HepG2 (cell line): Measurements from ENCODE around the gene ZFHX3. TPM values are rescaled to one million over a fixed set of nuclear protein-coding genes. Genes with fewer than 3 reads are reported as not detected.

Source experiments
- BRCA1 ChIP-seq: sonication (generic); formaldehyde crosslinking; IDR thresholded peaks from 2 replicates; pipeline ENCODE4 v1.4.0; 2020; ENCODE audit warnings: missing genetic modification reagents
- FOXO1 ChIP-seq: sonication (generic); formaldehyde crosslinking; IDR thresholded peaks from 2 replicates; pipeline ENCODE4 v1.4.0; 2020; ENCODE audit warnings: missing genetic modification reagents
- KLF6 ChIP-seq: IDR thresholded peaks from 2 replicates; pipeline ENCODE4 v1.8.0; 2016; ENCODE audit warnings: missing biosample characterization, missing genetic modification reagents
- MAF1 ChIP-seq: sonication (generic); formaldehyde crosslinking; IDR thresholded peaks from 2 replicates; pipeline ENCODE4 v1.5.0; 2020; ENCODE audit warnings: missing genetic modification reagents, borderline replicate concordance
- NBN ChIP-seq: fragments of 450-650 bp; conservative IDR thresholded peaks from 2 replicates; pipeline ENCODE4 v1.6.1; 2017
- PAF1 ChIP-seq: IDR thresholded peaks from 2 replicates; pipeline ENCODE4 v1.6.1; 2016; ENCODE audit warnings: missing genetic modification reagents, missing compliant biosample characterization
- PHB2 ChIP-seq: fragments of 450-650 bp; IDR thresholded peaks from 2 replicates; pipeline ENCODE4 v1.6.1; 2018; ENCODE audit not compliant: partially characterized antibody
- SNAI1 ChIP-seq: sonication (generic); formaldehyde crosslinking; IDR thresholded peaks from 2 replicates; pipeline ENCODE4 v1.5.0; 2020; ENCODE audit warnings: mild to moderate bottlenecking, missing genetic modification reagents, borderline replicate concordance
- SP1 ChIP-seq, 2 experiments: fragments of 450-650 bp in 1 of 2; sonication (generic) in 1 of 2; formaldehyde crosslinking in 1 of 2; IDR thresholded peaks; 2 replicates each; pipeline versions ENCODE4 v1.4.0 to v1.6.1; 2016 to 2020; ENCODE audit warnings: missing genetic modification reagents in 1 of 2
- ZBTB21 ChIP-seq: sonication (generic); formaldehyde crosslinking; IDR thresholded peaks from 2 replicates; pipeline ENCODE4 v1.4.0; 2020; ENCODE audit warnings: missing genetic modification reagents
- ZNF235 ChIP-seq: sonication (generic); formaldehyde crosslinking; IDR thresholded peaks from 2 replicates; pipeline ENCODE4 v1.8.1; 2023; ENCODE audit warnings: mild to moderate bottlenecking, missing genetic modification reagents, borderline replicate concordance
- ZNF329 ChIP-seq: sonication (generic); formaldehyde crosslinking; IDR thresholded peaks from 2 replicates; pipeline ENCODE4 v1.9.0; 2021; ENCODE audit warnings: low read depth, mild to moderate bottlenecking, missing genetic modification reagents
- polyA plus RNA-seq, 8 experiments: library from polyadenylated mRNA; depleted of rRNA in 3 of 8; stranded (reverse) in 7 of 8; unstranded in 1 of 8; fragments of >200 nt; fragmentation: Illumina TruSeq in 4 of 8; extraction: Trizol in 4 of 8; gene quantifications; 2 replicates each; pipeline versions ENCODE4 v1.2.1 to v1.2.3, GENCODE V29; 2011 to 2016; ENCODE audit warnings: low read depth in 4 of 8, missing spikeins in 1 of 8, mixed read lengths in 1 of 8; ENCODE audit not compliant: insufficient read depth in 1 of 8
- total RNA-seq, 5 experiments: library from RNA; depleted of rRNA; stranded (reverse); fragments of >200 nt; fragmentation: Illumina TruSeq; extraction: Trizol; gene quantifications; 2 replicates each; pipeline ENCODE4 v1.2.3, GENCODE V29; 2016; ENCODE audit warnings: low read depth in 1 of 5
- TF ChIP-seq, protein P1 (sequence below): sonication (generic); formaldehyde crosslinking; IDR thresholded peaks from 2 replicates; pipeline ENCODE4 v1.4.0; 2020; ENCODE audit warnings: missing genetic modification reagents, mild to moderate bottlenecking, borderline replicate concordance
- TF ChIP-seq, protein P2 (sequence below), 2 experiments: sonication (generic) in 1 of 2; formaldehyde crosslinking in 1 of 2; IDR thresholded peaks; 2 replicates each; pipeline versions ENCODE4 v1.5.1 to v1.6.1; 2011 to 2020; ENCODE audit warnings: borderline replicate concordance in 1 of 2, low read depth in 1 of 2, low read length in 1 of 2, mild to moderate bottlenecking in 1 of 2, missing genetic modification reagents in 1 of 2, moderate library complexity in 1 of 2
- TF ChIP-seq, protein P3 (sequence below): sonication (generic); formaldehyde crosslinking; IDR thresholded peaks from 2 replicates; pipeline ENCODE4 v1.9.0; 2021; ENCODE audit warnings: mild to moderate bottlenecking, missing genetic modification reagents
- TF ChIP-seq, protein P4 (sequence below): sonication (generic); formaldehyde crosslinking; IDR thresholded peaks from 2 replicates; pipeline ENCODE4 v1.4.0; 2020; ENCODE audit warnings: missing genetic modification reagents, borderline replicate concordance

ZFHX3 gene
- total and polyA plus RNA-seq, 2 of the 13 experiments (the other 11 are each of a cell fraction or from before 2014, with no cell fraction given): 5.0 to 6.0 TPM

DNA sequence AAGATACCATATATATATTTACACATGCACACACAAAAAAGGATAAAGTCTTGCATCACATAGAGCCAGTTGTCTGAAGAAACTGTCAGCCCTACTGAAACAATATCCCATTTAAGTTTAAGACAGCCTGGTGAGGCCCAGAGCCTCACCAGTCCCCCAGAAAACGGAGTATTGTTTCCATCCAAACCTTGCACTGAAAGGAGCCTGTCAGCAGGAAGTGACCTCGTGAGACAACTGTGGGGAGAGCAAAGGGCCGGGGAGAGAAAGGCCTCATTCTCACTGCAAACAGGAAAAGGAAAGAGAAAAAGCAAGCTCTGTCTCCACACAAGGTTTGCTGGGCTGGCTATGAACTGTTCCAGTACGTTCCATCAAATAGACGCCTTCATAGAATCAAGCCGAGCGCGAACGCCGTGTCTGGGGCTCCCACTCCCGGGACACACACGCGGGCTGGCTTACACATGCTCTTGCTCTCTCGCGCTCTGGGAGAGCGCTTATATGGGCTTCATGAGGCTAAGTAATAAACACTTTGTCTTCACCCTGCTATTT is 44.4 kb upstream of the ZFHX3 start (continued):
- TF ChIP-seq ZNF235 (CRISPR knock-in tag): no peak
- no peak for TF ChIP-seq ZBTB21 (CRISPR knock-in tag)
- TF ChIP-seq, protein P1, sequence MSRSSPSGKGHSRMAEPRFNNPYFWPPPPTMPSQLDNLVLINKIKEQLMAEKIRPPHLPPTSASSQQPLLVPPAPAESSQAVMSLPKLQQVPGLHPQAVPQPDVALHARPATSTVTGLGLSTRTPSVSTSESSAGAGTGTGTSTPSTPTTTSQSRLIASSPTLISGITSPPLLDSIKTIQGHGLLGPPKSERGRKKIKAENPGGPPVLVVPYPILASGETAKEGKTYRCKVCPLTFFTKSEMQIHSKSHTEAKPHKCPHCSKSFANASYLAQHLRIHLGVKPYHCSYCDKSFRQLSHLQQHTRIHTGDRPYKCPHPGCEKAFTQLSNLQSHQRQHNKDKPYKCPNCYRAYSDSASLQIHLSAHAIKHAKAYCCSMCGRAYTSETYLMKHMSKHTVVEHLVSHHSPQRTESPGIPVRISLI: no peak
- TF ChIP-seq SNAI1: no peak
- no peak for TF ChIP-seq PAF1
- TF ChIP-seq, protein P2, sequence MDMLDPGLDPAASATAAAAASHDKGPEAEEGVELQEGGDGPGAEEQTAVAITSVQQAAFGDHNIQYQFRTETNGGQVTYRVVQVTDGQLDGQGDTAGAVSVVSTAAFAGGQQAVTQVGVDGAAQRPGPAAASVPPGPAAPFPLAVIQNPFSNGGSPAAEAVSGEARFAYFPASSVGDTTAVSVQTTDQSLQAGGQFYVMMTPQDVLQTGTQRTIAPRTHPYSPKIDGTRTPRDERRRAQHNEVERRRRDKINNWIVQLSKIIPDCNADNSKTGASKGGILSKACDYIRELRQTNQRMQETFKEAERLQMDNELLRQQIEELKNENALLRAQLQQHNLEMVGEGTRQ (IDR thresholded peaks at IDR 0.05; ENCODE audit: low read depth, low read length): no peak
- TF ChIP-seq, protein P2 (CRISPR knock-in tag; IDR thresholded peaks at IDR 0.05; ENCODE audit: borderline replicate concordance): no peak
- TF ChIP-seq NBN: no peak
- no peak; the same call in 1 of the 2 replicates for TF ChIP-seq KLF6 (CRISPR knock-in tag)
- TF ChIP-seq FOXO1 (CRISPR knock-in tag): no peak
- no peak for TF ChIP-seq BRCA1 (CRISPR knock-in tag)
- TF ChIP-seq, protein P3, sequence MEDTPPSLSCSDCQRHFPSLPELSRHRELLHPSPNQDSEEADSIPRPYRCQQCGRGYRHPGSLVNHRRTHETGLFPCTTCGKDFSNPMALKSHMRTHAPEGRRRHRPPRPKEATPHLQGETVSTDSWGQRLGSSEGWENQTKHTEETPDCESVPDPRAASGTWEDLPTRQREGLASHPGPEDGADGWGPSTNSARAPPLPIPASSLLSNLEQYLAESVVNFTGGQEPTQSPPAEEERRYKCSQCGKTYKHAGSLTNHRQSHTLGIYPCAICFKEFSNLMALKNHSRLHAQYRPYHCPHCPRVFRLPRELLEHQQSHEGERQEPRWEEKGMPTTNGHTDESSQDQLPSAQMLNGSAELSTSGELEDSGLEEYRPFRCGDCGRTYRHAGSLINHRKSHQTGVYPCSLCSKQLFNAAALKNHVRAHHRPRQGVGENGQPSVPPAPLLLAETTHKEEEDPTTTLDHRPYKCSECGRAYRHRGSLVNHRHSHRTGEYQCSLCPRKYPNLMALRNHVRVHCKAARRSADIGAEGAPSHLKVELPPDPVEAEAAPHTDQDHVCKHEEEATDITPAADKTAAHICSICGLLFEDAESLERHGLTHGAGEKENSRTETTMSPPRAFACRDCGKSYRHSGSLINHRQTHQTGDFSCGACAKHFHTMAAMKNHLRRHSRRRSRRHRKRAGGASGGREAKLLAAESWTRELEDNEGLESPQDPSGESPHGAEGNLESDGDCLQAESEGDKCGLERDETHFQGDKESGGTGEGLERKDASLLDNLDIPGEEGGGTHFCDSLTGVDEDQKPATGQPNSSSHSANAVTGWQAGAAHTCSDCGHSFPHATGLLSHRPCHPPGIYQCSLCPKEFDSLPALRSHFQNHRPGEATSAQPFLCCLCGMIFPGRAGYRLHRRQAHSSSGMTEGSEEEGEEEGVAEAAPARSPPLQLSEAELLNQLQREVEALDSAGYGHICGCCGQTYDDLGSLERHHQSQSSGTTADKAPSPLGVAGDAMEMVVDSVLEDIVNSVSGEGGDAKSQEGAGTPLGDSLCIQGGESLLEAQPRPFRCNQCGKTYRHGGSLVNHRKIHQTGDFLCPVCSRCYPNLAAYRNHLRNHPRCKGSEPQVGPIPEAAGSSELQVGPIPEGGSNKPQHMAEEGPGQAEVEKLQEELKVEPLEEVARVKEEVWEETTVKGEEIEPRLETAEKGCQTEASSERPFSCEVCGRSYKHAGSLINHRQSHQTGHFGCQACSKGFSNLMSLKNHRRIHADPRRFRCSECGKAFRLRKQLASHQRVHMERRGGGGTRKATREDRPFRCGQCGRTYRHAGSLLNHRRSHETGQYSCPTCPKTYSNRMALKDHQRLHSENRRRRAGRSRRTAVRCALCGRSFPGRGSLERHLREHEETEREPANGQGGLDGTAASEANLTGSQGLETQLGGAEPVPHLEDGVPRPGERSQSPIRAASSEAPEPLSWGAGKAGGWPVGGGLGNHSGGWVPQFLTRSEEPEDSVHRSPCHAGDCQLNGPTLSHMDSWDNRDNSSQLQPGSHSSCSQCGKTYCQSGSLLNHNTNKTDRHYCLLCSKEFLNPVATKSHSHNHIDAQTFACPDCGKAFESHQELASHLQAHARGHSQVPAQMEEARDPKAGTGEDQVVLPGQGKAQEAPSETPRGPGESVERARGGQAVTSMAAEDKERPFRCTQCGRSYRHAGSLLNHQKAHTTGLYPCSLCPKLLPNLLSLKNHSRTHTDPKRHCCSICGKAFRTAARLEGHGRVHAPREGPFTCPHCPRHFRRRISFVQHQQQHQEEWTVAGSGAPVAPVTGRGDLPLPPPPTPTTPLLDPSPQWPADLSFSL: no peak
- no peak for TF ChIP-seq ZNF329
- TF ChIP-seq, protein P4, sequence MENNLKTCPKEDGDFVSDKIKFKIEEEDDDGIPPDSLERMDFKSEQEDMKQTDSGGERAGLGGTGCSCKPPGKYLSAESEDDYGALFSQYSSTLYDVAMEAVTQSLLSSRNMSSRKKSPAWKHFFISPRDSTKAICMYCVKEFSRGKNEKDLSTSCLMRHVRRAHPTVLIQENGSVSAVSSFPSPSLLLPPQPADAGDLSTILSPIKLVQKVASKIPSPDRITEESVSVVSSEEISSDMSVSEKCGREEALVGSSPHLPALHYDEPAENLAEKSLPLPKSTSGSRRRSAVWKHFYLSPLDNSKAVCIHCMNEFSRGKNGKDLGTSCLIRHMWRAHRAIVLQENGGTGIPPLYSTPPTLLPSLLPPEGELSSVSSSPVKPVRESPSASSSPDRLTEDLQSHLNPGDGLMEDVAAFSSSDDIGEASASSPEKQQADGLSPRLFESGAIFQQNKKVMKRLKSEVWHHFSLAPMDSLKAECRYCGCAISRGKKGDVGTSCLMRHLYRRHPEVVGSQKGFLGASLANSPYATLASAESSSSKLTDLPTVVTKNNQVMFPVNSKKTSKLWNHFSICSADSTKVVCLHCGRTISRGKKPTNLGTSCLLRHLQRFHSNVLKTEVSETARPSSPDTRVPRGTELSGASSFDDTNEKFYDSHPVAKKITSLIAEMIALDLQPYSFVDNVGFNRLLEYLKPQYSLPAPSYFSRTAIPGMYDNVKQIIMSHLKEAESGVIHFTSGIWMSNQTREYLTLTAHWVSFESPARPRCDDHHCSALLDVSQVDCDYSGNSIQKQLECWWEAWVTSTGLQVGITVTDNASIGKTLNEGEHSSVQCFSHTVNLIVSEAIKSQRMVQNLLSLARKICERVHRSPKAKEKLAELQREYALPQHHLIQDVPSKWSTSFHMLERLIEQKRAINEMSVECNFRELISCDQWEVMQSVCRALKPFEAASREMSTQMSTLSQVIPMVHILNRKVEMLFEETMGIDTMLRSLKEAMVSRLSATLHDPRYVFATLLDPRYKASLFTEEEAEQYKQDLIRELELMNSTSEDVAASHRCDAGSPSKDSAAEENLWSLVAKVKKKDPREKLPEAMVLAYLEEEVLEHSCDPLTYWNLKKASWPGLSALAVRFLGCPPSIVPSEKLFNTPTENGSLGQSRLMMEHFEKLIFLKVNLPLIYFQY (CRISPR knock-in tag): no peak
- TF ChIP-seq MAF1 (CRISPR knock-in tag): no peak
- no peak for TF ChIP-seq PHB2
- no peak for TF ChIP-seq SP1 (IDR thresholded peaks at IDR 0.05)
- no peak for TF ChIP-seq SP1 (CRISPR knock-in tag; IDR thresholded peaks at IDR 0.05)
